Thoracic aorta (tissue), 2 donors: ENCODE data around the gene DLGAP5. TPM values are rescaled to one million over a fixed set of nuclear protein-coding genes. Genes with fewer than 3 reads are reported as not detected.

Experiments used
- ATAC-seq: fragments of 150-250 bp; one replicate; pipeline ENCODE4 v1.8.0; 2017; ENCODE audit warnings: low read depth; ENCODE audit not compliant: insufficient number of reproducible peaks, low FRiP score
- DNase-seq: peaks from one replicate; pipeline ENCODE4 v3.0.0-alpha.2; 2020; ENCODE audit warnings: low spot score
- H3K27ac ChIP-seq, 2 donors: fragments of 200-600 bp; sonication (generic); 1 replicate in 1 of 2; 2 replicates in 1 of 2; pipeline ENCODE4 v1.5.1; 2016; ENCODE audit warnings: mild to moderate bottlenecking in 2 of 2, moderate library complexity in 2 of 2
- H3K27me3 ChIP-seq: fragments of 200-600 bp; sonication (generic); replicated peaks from 2 replicates; pipeline ENCODE4 v1.6.0; 2016; ENCODE audit warnings: mild to moderate bottlenecking; ENCODE audit not compliant: insufficient read depth
- H3K36me3 ChIP-seq: fragments of 200-600 bp; sonication (generic); one replicate; pipeline ENCODE4 v1.5.1; 2016
- H3K4me1 ChIP-seq, 2 donors: fragments of 200-600 bp; sonication (generic); 1 replicate in 1 of 2; 2 replicates in 1 of 2; pipeline versions ENCODE4 v1.5.1 to v1.6.0; 2016; ENCODE audit warnings: low read depth in 2 of 2, mild to moderate bottlenecking in 1 of 2; ENCODE audit not compliant: control insufficient read depth in 1 of 2
- H3K4me3 ChIP-seq: fragments of 200-600 bp; sonication (generic); 2 replicates; pipeline ENCODE4 v1.5.1; 2016; ENCODE audit warnings: mild to moderate bottlenecking
- H3K9me3 ChIP-seq: fragments of 200-600 bp; sonication (generic); 2 replicates; pipeline ENCODE4 v1.5.1; 2016
- CTCF ChIP-seq: fragments of 200-600 bp; sonication (generic); IDR thresholded peaks from one replicate; pipeline ENCODE4 v1.5.1; 2019; ENCODE audit warnings: antibody characterized with exemption
- total RNA-seq, 2 donors: library from RNA; depleted of rRNA; stranded (reverse); fragments of >200 nt; gene quantifications; one replicate each; pipeline versions ENCODE4 v1.1.0 to v1.2.3, GENCODE V29; 2016

DLGAP5 gene
- total RNA-seq, 2 donors from 2014 or later, result 0.14 TPM; not detected in 1

- Histone ChIP-seq H3K27me3 (no peaks in the 10 kb centered on the region), H3K4me1 (no peaks in the 10 kb centered on the region), H3K4me3 (no peak overlapping the region), H3K27ac (no peak overlapping the region), H3K36me3 (no peaks in the 10 kb centered on the region), H3K9me3 (no peaks in the 10 kb centered on the region)
- TF ChIP-seq CTCF, result no peak
- no peak for DNase-seq
- ATAC-seq, result no peak
Observed at GRCh38 chr14:55200651-55201050, 9.3 kb upstream of the DLGAP5 start.

- TF ChIP-seq CTCF, result no peak
- Histone ChIP-seq H3K27ac (no peak overlapping the region), H3K4me1 (no peaks in the 10 kb centered on the region), H3K9me3 (no peaks in the 10 kb centered on the region), H3K36me3 (no peaks in the 10 kb centered on the region), H3K27me3 (no peaks in the 10 kb centered on the region), H3K4me3 (no peak overlapping the region)
- DNase-seq (no peak), ATAC-seq (no peak)
Observed at GRCh38 chr14:55198749-55199148, 7.4 kb upstream of the DLGAP5 start.

GRCh38 chr14:55194656-55195355 is 3.4 kb upstream of the DLGAP5 start:
- no peak for ATAC-seq
- H3K36me3 ChIP-seq, result no peaks in the 10 kb centered on the region
- no peak overlapping the region for H3K27ac ChIP-seq
- H3K27me3 ChIP-seq, result no peaks in the 10 kb centered on the region
- peaks cover 3 to 8% of the 10 kb centered on the region in 2 donors for H3K4me1 ChIP-seq
- DNase-seq, result no peak
- no peak for TF ChIP-seq CTCF
- no peak overlapping the region for H3K4me3 ChIP-seq
- H3K9me3 ChIP-seq, result no peaks in the 10 kb centered on the region

GRCh38 chr14:55192054-55192621 is 753 bp upstream of the DLGAP5 start:
- H3K4me1 ChIP-seq, result peaks cover 3 to 8% of the 10 kb centered on the region in 2 donors
- H3K9me3 ChIP-seq, result no peaks in the 10 kb centered on the region
- ATAC-seq (no peak), DNase-seq (no peak)
- H3K27ac ChIP-seq, result peak overlapping the region in 1 of 2 donors; percentile 43
- H3K4me3 ChIP-seq, result peak overlapping the region; percentile 74
- no peak for TF ChIP-seq CTCF
- H3K36me3 ChIP-seq, result no peaks in the 10 kb centered on the region
- H3K27me3 ChIP-seq, result no peaks in the 10 kb centered on the region

GRCh38 chr14:55190906-55191202 is 531 bp downstream of the DLGAP5 start:
- H3K36me3 ChIP-seq, result no peaks in the 10 kb centered on the region
- no peak for DNase-seq
- no peak for ATAC-seq
- peak overlapping the region; percentile 74 for H3K4me3 ChIP-seq
- no peak overlapping the region for H3K27ac ChIP-seq
- TF ChIP-seq CTCF, result no peak
- no peaks in the 10 kb centered on the region for H3K27me3 ChIP-seq
- no peaks in the 10 kb centered on the region for H3K9me3 ChIP-seq
- H3K4me1 ChIP-seq, result peaks cover 3 to 8% of the 10 kb centered on the region in 2 donors
